ENCODE data around the gene TEX28.
"Not testable (repeated sequence)": the region's sequence is repeated elsewhere in the genome, so short reads cannot be mapped to it uniquely, and the experiment has no call there.

TEX28 gene

GRCh38 chrX:154247377-154248045, 47.4 kb downstream of the TEX28 start:
- DNase-seq (ENCODE audit: low read depth), result not testable (repeated sequence)

GRCh38 chrX:154239982-154240503, 54.9 kb downstream of the TEX28 start:
- DNase-seq (ENCODE audit: low read depth), result not testable (repeated sequence)

GRCh38 chrX:154238939-154239559, 55.9 kb downstream of the TEX28 start:
- DNase-seq (ENCODE audit: low read depth), result not testable (repeated sequence)

- not testable (repeated sequence) for DNase-seq (ENCODE audit: low read depth)
Observed at GRCh38 chrX:154233620-154234019, 61.3 kb downstream of the TEX28 start.

- DNase-seq (ENCODE audit: low read depth), result not testable (repeated sequence)
Observed at GRCh38 chrX:154231443-154231842, 63.5 kb downstream of the TEX28 start.

GRCh38 chrX:154226706-154227105, 68.2 kb downstream of the TEX28 start:
- DNase-seq (ENCODE audit: low read depth), result not testable (repeated sequence)

- DNase-seq (ENCODE audit: low read depth), result not testable (repeated sequence)
Observed at GRCh38 chrX:154225292-154225691, 69.6 kb downstream of the TEX28 start.

All from stimulated activated CD8-positive, alpha-beta memory T cell treated with anti-CD3 and anti-CD28 coated beads, Interleukin-15, amount 100 ng/mL, for 24 hours (primary cell).